Stomach (tissue), 9 donors: ENCODE results near the gene ADARB2. TPM values are rescaled to one million over a fixed set of nuclear protein-coding genes. Genes with fewer than 3 reads are reported as not detected.
"Not testable (repeated sequence)": the region's sequence is repeated elsewhere in the genome, so short reads cannot be mapped to it uniquely, and the experiment has no call there.

ENCODE experiments used
- DNase-seq, 2 donors: peaks; one replicate each; pipeline versions ENCODE4 v3.0.0 to v3.0.0-alpha.2; 2013 to 2019
- H3K27ac ChIP-seq, 5 donors: fragments of 200-600 bp in 4 of 5; sonication (generic) in 4 of 5; one replicate each; pipeline ENCODE4 v1.5.1; 2013 to 2019; ENCODE audit warnings: mild to moderate bottlenecking in 1 of 5, moderate library complexity in 1 of 5
- H3K27me3 ChIP-seq, 3 donors: fragments of 200-600 bp; sonication (generic); one replicate each; pipeline ENCODE4 v1.5.1; 2017 to 2019; ENCODE audit warnings: mixed run types in 1 of 3
- H3K36me3 ChIP-seq, 4 donors: fragments of 200-600 bp; sonication (generic); 1 replicate in 3 of 4; 2 replicates in 1 of 4; pipeline ENCODE4 v1.5.1; 2016 to 2019
- H3K4me1 ChIP-seq, 4 donors: fragments of 200-600 bp; sonication (generic); one replicate each; pipeline ENCODE4 v1.5.1; 2016 to 2019
- H3K4me3 ChIP-seq, 4 donors: fragments of 200-600 bp; sonication (generic) in 3 of 4; one replicate each; pipeline ENCODE4 v1.5.1; 2016 to 2019; ENCODE audit warnings: mild to moderate bottlenecking in 1 of 4
- H3K9me3 ChIP-seq, 4 donors: fragments of 200-600 bp; sonication (generic); one replicate each; pipeline ENCODE4 v1.5.1; 2016 to 2019
- EP300 ChIP-seq: sonication (generic); formaldehyde crosslinking; IDR thresholded peaks from one replicate; pipeline ENCODE4 v1.6.1; 2017; ENCODE audit warnings: antibody characterized with exemption
- POLR2A ChIP-seq, 4 donors: fragments of 450-650 bp; IDR thresholded peaks; one replicate each; pipeline ENCODE4 v1.6.1; 2016; ENCODE audit warnings: antibody characterized with exemption in 4 of 4, control low read depth in 2 of 4, mild to moderate bottlenecking in 1 of 4, moderate library complexity in 1 of 4
- POLR2AphosphoS5 ChIP-seq, 3 donors: sonication (generic); formaldehyde crosslinking; IDR thresholded peaks; one replicate each; pipeline ENCODE4 v1.6.1; 2016; ENCODE audit warnings: antibody characterized with exemption in 3 of 3
- WGBS, 5 donors: extraction: QIAGEN DNeasy Blood & Tissue Kit in 3 of 5; methylation state at CpG; one replicate each; pipeline versions ENCODE4 v1.1.5 to v1.1.7; 2013 to 2018; 5-methylcytosine and 5-hydroxymethylcytosine counted together
- intact Hi-C: fragments of 100-400 bp; cut with DNase I; formaldehyde crosslinking; loops from one replicate; pipeline ENCODE4 v1.15.1; 2023; ENCODE audit warnings: low total_unique reads
- polyA plus RNA-seq, 3 donors: library from polyadenylated mRNA; stranded (reverse); fragments of 200-250 nt; gene quantifications; one replicate each; pipeline ENCODE4 v1.2.3, GENCODE V29; 2013
- total RNA-seq, 5 donors: library from RNA; depleted of rRNA; stranded (reverse); fragments of >200 nt; gene quantifications; one replicate each; pipeline versions ENCODE4 v1.1.0 to v1.2.3, GENCODE V29; 2014 to 2016
- TF ChIP-seq, protein P1 (sequence below), 7 experiments: fragments of 450-650 bp in 4 of 7; fragments of 200-600 bp in 3 of 7; sonication (generic) in 3 of 7; IDR thresholded peaks; one replicate each; pipeline ENCODE4 v1.5.1; 2016 to 2019; ENCODE audit warnings: antibody characterized with exemption in 7 of 7, control low read depth in 2 of 7, mild to moderate bottlenecking in 1 of 7
- donor health status: healthy with polysubstance abuse.
- donor health status: Bipolar disorder and iron deficiency.
- donor health status: healthy.

ADARB2 gene
- total and polyA plus RNA-seq, 8 donors, result 0.55 to 4.1 (median 1.4) TPM; not detected in 1

DNA sequence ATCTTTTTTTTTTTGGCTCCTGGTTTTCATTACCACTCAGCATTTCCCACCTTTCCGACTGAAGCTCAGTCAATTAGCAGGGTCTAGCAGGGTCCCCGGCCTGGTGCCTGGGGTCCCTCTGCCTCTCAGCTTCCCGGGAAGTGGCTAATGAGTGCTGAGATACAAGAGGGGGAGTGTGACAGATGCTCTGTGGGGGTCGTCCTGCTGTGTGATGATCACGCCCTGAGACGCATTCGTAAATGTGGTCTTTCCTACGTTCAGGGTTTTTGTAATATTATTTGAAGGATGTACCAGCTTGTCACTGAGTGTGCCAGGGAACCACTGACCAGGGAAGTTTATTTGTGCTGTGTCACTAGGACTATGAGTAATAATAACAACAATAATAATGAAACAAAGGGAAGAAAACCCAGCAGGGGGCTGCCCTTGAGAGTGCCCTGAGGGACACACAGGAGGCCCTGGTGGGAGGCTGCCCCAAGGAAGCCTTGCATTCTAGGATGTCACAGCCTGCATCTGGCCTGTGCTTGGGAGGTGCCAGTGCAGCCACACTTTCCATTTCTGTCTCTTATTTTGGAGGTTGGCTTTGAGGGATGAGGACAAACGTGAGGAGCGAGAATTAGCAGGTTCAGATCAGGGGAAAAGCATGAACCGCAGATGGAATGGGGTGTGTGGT lies 337.8 kb downstream of the ADARB2 start:
- 84 to 86% (median 86%) methylated on average over 11 of the region's 11 CpGs for WGBS, 5 donors
- DNase-seq, result peak in 1 of 2 donors; percentile 15
- intact Hi-C loops, result no loop called here

DNA sequence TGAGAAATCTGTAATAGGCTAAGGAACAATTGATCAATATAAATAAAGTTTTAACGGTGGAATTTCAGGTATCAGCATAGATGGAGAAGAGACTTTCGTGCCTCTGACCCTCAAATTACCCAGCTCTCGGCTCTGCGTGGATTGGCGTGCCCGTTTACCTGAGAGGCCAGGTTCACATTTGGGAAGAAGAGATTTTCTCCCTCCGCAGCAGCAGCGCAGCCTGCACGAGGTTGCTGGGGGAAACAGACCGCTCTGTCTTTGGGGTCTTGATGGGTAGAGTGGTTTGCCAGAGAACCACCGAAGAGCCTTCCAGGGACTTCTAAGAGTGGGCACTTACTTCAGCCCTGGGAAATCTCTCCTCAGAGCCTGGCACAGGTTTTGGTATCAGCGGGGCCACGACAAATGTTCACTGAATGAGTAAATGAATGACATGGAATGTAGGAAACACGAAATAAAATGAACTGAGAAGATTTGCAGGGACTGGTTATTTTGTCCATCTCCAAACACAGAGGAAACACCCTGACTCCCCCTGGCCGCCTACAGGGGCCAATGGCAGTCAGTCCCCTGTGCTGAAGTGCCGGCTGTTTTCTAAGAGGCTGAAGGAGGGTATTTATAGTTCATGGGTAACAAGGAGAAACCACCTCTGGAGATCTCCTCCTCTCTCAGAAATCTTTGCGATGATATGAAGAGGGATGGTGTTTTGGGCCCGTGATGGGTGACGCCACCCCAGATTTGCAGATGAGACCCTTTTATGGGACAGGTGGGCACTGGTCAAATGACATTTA lies 338.5 kb downstream of the ADARB2 start:
- H3K4me1 ChIP-seq, result no peaks in the 10 kb centered on the region
- no peak overlapping the region for H3K4me3 ChIP-seq
- DNase-seq, result peak in 1 of 2 donors; percentile 18
- intact Hi-C loops, result no loop called here
- no peak overlapping the region for H3K27ac ChIP-seq
- no peaks in the 10 kb centered on the region for H3K9me3 ChIP-seq
- no peaks in the 10 kb centered on the region for H3K36me3 ChIP-seq
- 89 to 91% (median 90%) methylated on average over 19 of the region's 19 CpGs for WGBS, 5 donors
- TF ChIP-seq EP300, result no peak
- no peak for TF ChIP-seq POLR2A (IDR thresholded peaks at IDR 0.05)
- TF ChIP-seq, protein P1, sequence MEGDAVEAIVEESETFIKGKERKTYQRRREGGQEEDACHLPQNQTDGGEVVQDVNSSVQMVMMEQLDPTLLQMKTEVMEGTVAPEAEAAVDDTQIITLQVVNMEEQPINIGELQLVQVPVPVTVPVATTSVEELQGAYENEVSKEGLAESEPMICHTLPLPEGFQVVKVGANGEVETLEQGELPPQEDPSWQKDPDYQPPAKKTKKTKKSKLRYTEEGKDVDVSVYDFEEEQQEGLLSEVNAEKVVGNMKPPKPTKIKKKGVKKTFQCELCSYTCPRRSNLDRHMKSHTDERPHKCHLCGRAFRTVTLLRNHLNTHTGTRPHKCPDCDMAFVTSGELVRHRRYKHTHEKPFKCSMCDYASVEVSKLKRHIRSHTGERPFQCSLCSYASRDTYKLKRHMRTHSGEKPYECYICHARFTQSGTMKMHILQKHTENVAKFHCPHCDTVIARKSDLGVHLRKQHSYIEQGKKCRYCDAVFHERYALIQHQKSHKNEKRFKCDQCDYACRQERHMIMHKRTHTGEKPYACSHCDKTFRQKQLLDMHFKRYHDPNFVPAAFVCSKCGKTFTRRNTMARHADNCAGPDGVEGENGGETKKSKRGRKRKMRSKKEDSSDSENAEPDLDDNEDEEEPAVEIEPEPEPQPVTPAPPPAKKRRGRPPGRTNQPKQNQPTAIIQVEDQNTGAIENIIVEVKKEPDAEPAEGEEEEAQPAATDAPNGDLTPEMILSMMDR (IDR thresholded peaks at IDR 0.05), result no peak
- no peak for TF ChIP-seq POLR2AphosphoS5 (IDR thresholded peaks at IDR 0.05)
- H3K27me3 ChIP-seq, result peaks cover 0 to 22% (median 0%) of the 10 kb centered on the region in 3 donors

More for the DNA sequence above, 337.8 kb downstream of the ADARB2 start:
- H3K36me3 ChIP-seq, result no peaks in the 10 kb centered on the region
- TF ChIP-seq POLR2AphosphoS5 (IDR thresholded peaks at IDR 0.05) (no peak), EP300 (no peak), POLR2A (IDR thresholded peaks at IDR 0.05) (no peak)
- TF ChIP-seq, protein P1 (IDR thresholded peaks at IDR 0.05), result no peak
- no peaks in the 10 kb centered on the region for H3K9me3 ChIP-seq
- no peak overlapping the region for H3K4me3 ChIP-seq
- no peak overlapping the region for H3K27ac ChIP-seq
- peaks cover 0 to 30% (median 0%) of the 10 kb centered on the region in 3 donors for H3K27me3 ChIP-seq
- H3K4me1 ChIP-seq, result no peaks in the 10 kb centered on the region

DNA sequence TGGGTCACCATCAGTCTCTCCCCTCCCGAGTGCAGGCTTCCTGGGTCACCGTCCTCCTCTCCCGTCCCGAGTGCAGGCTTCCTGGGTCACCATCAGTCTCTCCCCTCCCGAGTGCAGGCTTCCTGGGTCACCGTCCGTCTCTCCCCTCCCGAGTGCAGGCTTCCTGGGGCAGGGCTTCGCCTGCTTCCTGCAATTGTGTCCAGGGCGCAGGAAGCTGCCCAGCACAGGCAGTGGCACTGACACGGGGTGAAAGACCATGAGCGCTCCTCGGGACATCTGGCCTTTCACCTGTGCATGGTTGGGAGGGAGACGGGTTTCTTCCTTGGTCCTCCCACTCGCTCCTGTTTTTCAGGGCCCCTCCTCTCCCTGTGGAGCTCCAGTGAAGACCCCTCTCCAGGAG lies 339.2 kb downstream of the ADARB2 start:
- H3K9me3 ChIP-seq, intact Hi-C loops, H3K4me1 ChIP-seq, H3K36me3 ChIP-seq, H3K27ac ChIP-seq, H3K4me3 ChIP-seq: not testable (repeated sequence)
- 65 to 80% (median 74%) methylated on average over 15 of the region's 15 CpGs for WGBS, 5 donors
- H3K27me3 ChIP-seq, result peaks cover 0 to 19% (median 0%) of the 10 kb centered on the region in 3 donors
- DNase-seq, result peak in 1 of 2 donors; percentile 19

DNA sequence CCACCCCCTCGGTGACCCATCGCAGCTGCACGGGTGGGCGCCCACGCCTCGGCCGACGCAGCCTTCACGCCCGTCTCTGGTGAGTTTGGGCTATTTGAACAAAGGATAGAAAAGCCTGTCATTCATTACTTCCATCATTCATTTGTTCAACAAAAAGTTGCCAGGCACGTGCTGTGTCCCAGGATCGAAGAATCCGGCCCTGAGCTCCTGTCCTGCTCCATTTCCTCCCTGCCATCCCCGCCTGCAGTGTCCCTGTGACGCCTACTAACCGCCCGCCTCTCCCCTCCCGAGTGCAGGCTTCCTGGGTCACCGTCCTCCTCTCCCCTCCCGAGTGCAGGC lies 341.1 kb downstream of the ADARB2 start:
- 86 to 91% (median 90%) methylated on average over 20 of the region's 20 CpGs for WGBS, 5 donors
- Histone ChIP-seq H3K4me1 (no peaks in the 10 kb centered on the region), H3K9me3 (no peaks in the 10 kb centered on the region), H3K27me3 (peaks cover 0 to 19% (median 0%) of the 10 kb centered on the region in 3 donors), H3K27ac (no peak overlapping the region), H3K36me3 (no peaks in the 10 kb centered on the region), H3K4me3 (no peak overlapping the region)
- intact Hi-C loops, result no loop called here
- TF ChIP-seq EP300 (no peak), POLR2AphosphoS5 (IDR thresholded peaks at IDR 0.05) (no peak), POLR2A (IDR thresholded peaks at IDR 0.05) (no peak)
- TF ChIP-seq, protein P1 (IDR thresholded peaks at IDR 0.05), result no peak
- DNase-seq, result peak in 1 of 2 donors; percentile 17
